Stimulated activated CD4-positive, alpha-beta T cell treated with anti-CD3 and anti-CD28 coated beads, Interleukin-4, amount 100 ng/mL, for 24 hours (primary cell): ENCODE measurements around the gene SLAMF7.
"Not testable (repeated sequence)": the region's sequence is repeated elsewhere in the genome, so short reads cannot be mapped to it uniquely, and the experiment has no call there.

Experiments used
- DNase-seq: peaks from one replicate; pipeline ENCODE4 v3.0.0-alpha.2; 2020

The SLAMF7 gene

DNA sequence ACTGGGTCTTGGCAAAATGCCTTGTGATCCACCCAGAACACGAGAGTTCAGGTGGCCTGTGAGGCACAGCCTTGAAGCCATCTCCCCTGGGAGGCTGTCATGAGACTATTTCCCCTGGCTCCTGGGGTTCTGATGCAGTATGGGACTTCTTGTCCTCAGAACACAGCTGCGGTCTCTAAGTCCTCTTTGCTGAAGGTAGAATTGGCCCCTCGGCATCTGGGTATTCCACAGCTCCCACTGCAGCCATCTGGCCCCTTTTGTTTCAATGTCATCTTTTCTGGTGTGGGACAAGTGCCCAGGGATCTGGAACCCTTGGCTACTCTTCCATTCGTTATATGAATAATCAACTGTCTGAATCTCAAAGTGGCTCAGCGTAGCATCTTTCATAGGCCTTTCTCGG lies 39.9 kb downstream of the SLAMF7 start:
- DNase-seq: no peak

DNA sequence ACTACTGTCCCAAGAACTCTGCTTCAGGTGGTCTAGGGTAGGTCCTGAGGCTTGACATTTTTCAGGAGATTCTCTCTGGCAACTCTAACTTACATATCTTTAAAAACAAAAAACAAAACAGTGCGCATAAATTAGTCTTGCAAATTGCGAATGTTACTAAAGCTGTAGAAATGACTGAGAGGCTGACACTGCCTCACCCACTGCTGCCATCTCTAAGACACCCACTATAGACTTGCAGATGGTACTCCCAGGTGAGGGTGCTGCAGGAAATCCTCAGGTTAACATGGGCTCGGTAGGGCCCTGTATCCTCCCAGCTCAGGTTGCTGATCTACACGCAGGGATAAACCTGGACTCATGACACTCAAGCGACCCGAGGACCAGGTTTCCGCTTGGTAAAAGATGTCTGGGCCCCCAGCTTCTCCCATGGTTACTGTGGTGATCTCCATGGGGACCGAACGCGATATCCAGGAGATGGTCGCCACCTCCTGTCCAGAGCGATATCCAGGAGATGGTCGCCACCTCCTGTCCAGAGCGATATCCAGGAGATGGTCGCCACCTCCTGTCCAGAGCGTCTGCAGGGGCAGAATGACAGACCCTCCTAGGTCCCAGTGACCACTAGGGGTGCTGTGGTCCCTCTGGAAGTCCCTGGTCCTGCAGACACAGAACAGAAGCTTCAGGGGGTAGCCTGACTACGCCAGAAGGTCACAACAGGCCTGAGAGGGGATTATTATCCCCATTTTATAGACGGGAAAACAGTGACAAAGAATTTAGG lies 40.8 kb downstream of the SLAMF7 start:
- DNase-seq: peak; percentile 48

DNA sequence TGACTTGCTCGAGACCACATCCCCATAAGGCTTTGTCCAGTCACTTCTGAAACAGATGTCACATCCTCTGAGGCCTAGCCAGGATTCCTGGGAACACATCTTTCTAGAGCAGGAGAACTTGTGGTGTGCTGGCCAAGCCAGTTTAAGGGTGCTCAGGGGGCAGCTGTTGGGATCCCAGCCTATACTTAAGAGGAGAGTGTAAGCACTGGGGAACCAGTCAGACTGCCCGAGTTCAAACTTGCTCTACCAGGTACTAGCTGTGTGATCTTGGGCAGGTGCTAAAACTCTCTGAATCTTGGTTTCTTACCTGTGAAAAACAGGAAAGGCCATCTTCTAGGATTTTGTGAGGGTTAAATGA lies 41.3 kb downstream of the SLAMF7 start:
- no peak for DNase-seq

DNA sequence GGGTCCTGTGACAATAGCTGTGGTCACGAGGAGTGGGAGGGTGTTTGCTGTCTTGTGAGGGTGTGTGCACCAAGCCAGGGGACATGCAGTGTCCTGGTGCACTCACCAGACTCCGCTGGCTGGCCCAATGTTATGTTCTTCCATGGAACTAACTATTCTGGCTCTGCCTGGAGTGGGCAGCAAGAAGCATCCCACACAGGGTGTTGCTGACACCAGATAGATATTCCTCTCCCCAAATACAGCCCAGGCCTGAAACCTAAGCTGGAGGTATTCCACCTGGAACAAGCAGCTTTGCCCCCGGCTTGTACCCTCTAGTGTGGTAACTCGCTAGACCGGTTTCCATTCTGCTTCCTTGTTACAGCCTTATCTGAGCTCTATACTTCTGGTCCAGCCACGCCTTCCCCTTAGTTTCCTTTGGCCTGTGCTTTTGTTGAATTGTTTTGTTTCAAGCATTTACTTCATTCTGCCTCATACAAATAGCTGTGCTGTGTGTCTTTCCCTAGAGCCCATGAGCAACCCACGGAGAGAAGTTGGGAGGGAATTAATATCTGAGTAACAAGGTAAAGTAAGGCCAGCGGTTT lies 42.2 kb downstream of the SLAMF7 start:
- no peak for DNase-seq

DNA sequence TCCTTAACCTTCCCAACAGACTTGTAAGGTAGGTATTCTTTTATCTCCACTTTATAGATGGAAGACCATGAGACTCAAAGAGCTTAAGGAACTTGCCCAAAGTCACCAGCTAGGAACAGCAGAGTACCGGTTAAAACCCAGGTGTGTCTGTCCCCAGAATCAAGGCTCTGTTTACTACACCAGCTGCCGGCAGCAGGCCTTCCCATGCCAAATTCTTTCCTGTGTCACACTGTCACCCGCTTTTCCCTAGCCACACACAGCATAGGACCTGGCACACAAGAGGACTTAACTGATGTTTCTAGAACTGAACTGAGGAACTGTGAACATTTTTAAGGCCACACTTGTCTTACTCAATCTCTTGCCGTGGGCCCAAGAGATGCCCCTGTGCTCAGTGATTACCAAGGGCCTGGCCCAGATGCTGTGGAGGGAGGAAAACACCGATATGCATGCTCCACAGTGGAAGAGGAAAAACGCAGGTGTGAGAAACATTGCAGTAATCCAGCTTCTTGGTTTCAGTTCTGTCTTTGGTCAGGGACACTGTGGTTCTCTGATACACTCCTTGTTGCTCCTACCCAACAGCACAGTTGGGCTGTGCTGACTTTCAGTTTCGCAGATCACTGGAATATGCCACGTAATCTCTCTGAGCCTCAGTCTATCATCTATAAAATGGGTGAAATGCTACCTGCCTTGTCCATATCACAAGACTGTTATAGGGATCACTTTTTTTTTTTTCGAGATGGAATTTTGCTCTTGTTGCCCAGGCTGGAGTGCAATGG lies 43.1 kb downstream of the SLAMF7 start:
- peak; percentile 46 for DNase-seq

DNA sequence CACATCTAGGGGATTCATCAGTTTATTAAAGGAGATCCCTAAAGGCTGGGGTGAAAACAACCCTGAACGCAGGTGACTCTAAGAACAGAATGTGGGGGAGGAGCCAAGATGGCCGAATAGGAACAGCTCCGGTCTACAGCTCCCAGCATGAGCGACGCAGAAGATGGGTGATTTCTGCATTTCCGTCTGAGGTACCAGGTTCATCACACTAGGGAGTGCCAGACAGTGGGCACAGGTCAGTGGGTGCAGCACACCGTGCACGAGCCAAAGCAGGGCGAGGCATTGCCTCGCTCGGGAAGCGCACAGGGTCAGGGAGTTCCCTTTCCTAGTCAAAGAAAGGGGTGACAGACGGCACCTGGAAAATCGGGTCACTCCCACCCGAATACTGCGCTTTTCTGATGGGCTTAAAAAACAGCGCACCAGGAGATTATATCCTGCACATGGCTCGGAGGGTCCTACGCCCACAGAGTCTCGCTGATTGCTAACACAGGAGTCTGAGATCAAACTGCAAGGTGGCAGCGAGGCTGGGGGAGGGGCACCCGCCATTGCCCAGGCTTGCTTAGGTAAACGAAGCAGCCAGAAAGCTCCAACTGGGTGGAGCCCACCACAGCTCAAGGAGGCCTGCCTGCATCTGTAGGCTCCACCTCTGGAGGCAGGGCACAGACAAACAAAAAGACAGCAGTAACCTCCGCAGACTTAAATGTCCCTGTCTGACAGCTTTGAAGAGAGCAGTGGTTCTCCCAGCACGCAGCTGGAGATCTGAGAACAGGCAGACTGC lies 44.1 kb downstream of the SLAMF7 start:
- not testable (repeated sequence) for DNase-seq

DNA sequence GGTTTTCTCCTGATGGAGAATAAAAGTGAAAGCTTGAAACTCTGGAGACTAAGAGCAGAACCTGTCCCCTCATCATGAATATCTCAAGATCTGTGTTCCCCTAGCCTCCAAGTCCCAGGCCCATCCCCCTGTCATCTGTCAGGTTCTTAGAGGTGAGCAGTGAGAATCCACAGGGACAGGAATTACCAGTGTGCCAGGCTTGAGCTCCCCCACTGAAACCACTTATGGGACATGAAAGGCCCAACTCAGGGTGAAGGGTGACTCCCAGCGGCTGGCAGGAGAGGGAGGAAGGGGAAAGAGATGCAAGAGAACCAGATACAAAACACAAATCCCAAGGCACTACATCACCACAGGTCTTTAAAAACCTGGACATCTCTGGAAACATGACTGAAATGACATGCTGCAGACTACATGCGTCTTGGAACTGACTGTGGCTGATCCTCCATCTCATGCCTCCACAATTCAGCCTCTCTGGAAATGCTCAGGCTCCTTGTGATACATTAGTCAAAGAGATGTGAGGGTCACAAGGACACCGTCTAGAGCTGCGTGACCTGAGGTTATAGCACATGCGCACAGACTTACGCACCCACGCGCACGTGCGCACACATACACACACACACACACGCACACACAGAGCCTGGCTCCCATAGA lies 50.1 kb downstream of the SLAMF7 start:
- no peak for DNase-seq

DNA sequence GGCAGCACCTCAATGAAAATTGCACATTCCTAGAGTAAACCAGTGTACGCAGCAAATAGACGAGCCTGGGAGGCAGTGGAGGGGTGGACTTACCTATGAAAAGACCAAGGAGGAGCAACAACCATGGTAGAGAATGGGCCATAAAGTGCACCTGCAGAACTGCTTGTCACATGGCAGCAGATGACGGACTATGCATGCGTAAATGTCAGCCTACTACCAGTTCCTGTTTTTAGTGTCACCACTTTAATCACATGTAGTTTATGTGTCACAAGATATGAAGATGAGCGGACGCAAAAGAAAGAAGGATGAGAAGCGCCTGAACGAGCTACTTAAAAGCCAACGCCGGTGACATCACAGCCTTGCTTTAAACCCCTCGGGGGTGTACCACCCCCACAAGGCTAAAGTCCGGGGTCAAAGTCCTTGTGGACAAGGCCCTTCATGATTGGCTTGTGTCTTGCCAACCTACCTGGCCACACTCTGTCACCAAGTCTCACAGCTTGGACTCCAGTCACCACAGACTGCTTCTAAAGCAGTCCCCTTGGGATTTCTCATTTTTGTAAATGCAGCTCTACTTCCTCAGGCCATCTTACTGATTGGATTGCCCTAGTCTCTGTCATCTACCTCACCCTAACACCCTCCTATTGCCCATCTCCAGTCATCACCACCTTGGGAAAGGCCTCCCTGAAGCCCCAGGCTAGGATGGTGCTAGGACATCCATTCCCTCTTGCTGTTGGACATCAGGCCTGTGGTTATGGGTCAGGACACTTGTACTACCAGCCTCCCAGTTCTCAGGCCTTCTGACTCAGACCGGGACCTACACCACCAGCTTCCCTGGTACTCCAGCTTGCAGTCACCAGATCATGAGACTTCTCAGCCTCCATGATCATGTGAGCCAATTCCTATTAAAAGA lies 50.9 kb downstream of the SLAMF7 start:
- no peak for DNase-seq

DNA sequence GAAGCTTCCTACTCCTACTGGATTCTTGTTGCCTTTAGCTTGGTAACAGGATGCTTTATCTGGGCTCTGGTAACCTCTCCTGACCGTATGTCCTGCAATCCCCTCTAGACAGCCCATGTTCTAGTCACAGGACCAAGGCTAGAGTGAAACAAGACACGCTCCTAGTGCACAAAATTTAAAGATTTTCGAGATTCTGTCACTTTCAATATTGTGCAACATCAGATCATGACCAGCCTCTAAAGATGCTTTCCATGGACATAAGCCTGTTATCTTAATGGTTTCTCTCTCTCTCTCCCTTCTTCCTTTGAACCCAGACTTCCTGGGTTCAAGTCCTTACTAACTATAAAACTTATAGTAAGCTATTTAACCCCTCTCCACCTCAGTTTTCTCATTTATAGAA lies 55.3 kb downstream of the SLAMF7 start:
- DNase-seq: no peak

DNA sequence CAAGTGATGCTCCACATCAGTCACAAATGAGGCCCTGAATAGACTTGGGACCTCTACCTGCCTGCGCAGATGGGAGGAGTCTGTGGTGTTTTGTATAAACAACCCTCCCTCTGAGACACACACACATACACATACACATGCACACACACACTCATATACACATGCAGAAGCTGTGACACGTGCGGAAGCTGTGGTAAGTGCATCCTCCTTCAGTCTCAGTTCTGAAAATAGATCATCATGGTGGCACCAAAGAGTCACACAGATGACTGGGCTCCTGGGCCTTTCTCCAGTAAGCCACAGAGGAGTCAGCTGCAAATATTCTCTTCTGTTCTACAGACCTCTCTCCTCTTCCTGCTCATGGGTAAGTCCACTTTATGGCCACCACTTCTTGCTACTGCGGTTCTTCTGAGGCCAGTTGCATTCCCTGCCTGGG lies 56.9 kb downstream of the SLAMF7 start, which contains the start of gene LY9:
TSS of gene LY9 (plus strand) at position 224 of the 433 bp plus-strand sequence. CDS start at position 238, 14 bp downstream.
- peak; percentile 84 for DNase-seq

DNA sequence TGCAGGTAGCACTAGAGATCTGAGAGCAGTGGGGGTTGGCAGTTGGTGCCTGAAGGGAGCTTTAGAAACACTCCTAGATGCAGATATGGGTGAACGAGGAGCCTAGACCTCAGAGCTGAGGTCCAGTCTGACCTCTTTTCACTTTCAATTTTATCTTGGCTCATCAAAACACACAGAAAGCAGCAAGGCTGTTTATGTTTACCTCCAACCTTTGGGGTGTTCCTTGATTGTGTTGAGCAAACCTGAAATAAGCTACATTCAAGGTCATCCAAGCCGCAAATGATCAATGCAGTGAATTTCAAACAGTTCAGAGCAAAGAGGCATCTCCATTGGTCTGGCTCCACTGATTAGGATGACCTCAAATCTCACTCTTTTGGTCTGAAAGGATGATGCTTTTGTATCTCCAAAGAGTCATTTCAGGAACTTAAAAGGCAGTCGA lies 58.2 kb downstream of the SLAMF7 start:
- no peak for DNase-seq

DNA sequence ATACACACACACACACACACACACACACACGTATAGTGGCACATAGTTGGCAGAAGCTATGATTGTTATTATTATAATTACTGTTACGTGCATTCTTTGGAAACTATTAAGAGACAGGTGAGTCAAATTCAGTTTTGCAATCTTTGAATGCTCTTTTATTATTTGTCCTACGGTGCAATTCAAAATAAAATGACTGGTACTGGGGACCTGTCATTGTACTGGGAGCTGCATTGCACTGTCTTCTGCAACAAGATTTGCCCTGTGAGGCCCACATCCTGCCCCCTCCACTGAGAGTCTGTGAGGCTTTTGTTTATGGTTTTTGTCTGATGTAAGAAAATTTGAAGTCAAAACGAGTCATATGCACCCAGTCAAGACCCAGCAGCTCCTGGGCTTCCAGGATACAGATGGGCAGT lies 58.8 kb downstream of the SLAMF7 start:
- DNase-seq: peak; percentile 69

DNA sequence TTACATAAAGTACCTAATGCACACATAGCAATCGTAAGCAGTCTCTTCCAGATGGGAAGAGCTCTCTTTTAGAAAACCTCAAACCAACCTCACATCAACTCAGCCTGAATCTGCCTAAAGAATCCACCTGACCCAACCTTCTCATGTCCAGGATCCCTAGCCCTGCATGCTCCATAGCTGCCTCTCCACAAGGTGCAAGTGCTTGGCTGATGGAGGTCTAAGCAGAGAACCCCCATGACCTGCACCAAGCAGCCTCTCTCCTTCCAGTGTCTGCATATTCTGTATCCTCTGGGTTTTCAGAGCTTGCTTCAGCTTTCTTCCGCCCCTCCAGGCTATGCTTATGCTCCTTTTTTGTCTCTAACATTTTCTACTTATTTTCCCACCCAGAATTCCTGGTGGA lies 59.4 kb downstream of the SLAMF7 start:
- no peak for DNase-seq

DNA sequence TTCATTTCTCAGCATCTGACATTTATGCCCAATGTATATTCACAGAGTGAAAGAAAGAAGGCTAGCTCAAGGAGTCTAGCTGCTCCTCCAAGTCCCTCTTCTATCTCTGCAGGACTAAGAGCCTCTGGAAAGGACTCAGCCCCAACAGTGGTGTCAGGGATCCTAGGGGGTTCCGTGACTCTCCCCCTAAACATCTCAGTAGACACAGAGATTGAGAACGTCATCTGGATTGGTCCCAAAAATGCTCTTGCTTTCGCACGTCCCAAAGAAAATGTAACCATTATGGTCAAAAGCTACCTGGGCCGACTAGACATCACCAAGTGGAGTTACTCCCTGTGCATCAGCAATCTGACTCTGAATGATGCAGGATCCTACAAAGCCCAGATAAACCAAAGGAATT lies 60.6 kb downstream of the SLAMF7 start:
- DNase-seq: no peak

DNA sequence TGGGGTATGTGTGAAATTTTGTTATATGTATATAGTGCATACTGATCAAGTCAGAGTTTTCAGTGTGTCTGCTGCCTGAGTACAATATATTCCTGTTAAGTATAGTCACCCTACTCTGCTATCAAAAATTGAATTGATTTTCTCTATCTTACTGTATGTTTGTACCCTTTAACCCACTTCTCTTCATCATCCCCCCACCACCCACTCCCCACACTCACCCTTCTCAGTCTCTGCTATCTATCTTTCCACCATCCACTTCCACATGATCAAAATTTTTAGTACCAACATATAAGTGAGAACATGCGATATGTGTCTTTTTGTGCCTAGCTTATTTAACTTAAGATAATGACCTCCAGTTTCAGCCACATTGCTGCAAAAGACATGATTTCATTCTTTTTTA lies 61.1 kb downstream of the SLAMF7 start:
- peak; percentile 59 for DNase-seq

DNA sequence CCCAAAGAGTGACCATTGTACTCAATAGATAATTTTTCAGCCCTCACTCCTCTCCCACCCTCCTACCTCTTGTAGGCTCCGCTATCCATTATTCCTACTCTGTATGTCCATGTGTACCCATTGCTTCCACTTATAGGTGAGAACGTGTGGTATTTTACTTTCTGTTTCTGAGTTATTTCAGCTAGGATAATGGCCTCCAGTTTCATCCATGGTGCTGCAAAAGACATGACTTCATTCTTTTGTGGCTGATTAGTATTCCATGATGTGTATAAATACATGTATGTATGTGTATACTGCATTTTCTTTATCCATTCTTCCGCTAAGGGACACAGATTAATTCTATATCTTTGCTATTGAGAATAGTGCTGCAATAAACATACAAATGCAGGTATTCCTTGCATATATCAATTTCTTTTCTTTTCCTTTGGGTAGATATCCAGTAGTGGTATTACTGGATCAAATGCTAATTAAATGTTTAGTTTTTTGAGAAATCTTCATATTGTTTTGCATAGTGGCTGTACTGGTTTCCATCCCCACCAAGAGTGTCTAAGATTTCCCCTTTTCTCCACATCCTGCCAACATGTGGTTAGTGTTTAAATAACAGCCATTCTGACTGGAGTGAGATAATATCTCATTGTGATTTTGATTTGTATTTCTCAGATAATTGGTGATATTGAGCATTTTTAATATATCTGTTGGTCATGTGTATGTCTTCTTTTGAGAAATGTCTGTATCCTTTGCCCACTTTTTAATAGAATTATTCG lies 61.8 kb downstream of the SLAMF7 start:
- DNase-seq: no peak

DNA sequence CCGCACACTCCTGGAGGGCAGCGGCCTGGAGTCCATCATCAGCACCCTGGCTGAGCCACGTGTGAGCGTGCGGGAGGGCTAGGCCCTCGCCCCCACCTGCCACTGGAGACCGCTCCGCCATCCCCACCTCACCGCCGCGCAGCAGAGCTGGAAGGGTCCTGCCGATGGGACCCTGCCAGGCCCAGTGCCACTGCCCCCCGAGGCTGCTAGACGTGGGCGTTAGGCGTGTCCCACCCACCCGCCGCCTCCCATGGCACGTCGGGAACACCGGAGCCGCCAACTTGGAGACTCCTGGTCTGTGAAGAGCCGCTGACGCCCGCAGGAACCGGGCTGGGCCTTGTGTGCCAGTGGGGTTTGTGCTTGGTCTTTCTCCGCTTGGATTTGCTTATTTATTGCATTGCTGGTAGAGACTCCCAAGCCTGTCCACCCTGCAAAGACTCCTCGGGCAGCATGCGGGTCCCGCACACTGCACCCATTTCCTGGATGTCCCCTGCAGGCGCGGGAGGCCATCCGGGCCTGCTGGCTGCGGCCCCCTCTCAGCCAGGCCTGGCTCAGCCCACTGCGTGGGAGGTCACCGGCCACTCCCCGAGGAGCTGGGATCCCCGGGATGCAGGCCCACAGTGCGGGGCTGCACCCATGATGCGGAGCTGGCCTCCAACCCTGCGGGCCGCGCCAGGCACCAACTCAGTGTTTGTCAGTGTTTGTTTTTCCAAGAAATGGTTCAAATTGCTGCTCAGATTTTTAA lies 63.0 kb downstream of the SLAMF7 start:
- DNase-seq: no peak
